ENCODE measurements around the gene PRICKLE4.

The PRICKLE4 gene, protein sequence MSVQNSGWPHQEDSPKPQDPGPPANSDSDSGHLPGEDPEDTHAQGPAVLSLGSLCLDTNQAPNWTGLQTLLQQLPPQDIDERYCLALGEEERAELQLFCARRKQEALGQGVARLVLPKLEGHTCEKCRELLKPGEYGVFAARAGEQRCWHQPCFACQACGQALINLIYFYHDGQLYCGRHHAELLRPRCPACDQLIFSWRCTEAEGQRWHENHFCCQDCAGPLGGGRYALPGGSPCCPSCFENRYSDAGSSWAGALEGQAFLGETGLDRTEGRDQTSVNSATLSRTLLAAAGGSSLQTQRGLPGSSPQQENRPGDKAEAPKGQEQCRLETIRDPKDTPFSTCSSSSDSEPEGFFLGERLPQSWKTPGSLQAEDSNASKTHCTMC

DNA sequence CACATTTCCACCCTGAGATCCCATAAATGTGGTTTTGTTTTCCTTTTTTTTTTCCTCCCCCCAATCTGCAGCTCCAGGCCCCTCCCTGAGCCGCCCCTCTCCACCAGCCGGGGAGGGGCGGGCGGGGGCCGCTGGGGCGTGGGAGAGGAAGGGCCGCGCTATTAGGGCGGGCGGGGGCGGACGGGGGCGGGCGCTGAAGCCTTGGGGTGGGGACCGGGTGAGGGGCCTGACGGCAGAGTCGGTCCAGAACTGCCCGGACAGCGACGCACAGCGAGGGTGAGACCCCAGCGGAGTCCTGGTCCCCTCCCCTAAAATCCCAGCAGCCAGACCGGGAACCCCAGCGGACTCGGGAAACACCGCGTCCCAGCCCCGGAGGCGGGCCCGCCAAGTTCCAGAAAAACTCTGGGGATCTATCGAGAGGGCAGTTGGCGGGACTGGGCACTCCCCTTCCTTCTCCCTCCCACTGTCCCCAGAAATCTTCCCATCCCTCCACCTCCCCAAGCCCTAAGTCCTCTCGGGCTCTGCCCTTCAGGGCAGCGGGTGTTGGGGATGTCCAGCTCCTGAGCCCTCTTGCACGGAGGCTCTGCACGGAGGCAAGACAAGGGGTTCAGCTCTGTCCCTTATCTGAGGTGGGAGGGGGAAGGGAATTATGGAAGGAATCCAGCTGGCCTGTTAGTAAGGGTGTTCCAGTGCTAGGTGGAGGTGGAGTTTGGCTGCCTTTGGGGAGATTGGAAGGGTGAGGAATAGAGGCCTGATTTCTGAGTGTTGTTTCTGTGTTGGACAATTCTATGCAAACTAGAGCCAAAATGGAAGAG is at the start of gene PRICKLE4:
Gene PRICKLE4, plus strand, starts transcription at position 232 of the 815 bp plus-strand sequence. CDS start 2,692 bp downstream, outside the sequence.
- no peak for DNase-seq (ENCODE audit: extremely low read depth, low read depth)
- TF ChIP-seq, protein P1, sequence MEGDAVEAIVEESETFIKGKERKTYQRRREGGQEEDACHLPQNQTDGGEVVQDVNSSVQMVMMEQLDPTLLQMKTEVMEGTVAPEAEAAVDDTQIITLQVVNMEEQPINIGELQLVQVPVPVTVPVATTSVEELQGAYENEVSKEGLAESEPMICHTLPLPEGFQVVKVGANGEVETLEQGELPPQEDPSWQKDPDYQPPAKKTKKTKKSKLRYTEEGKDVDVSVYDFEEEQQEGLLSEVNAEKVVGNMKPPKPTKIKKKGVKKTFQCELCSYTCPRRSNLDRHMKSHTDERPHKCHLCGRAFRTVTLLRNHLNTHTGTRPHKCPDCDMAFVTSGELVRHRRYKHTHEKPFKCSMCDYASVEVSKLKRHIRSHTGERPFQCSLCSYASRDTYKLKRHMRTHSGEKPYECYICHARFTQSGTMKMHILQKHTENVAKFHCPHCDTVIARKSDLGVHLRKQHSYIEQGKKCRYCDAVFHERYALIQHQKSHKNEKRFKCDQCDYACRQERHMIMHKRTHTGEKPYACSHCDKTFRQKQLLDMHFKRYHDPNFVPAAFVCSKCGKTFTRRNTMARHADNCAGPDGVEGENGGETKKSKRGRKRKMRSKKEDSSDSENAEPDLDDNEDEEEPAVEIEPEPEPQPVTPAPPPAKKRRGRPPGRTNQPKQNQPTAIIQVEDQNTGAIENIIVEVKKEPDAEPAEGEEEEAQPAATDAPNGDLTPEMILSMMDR (IDR thresholded peaks at IDR 0.05; ENCODE audit: low read depth, low read length, missing control alignments): no peak

DNA sequence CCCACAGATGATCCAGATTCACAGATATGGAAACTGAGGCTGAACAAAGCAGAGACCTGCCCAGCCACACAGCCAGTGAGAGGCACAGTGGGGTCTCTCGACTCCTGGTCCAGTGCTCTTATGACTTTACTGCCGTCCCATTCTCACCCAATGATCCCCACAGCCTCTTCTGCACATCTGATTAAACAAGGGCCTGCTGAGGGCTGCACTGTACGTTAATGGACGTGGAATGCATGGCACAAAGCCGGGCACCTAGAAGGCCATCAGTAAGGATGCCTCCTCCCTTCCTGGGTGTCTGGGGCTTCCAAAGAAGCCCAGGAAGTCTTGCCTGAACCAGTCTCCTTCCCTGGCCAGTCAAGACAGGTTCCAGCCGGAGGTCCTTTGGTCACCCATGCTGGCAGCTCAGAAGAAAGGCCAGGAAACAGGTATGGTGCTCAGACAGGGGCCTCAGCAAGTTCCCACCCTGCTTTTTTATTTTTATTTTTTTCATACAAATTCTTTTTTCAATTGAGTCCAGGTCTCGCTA is 49.0 kb upstream of the PRICKLE4 start:
- H3K4me3 ChIP-seq (replicated peaks; ENCODE audit: low read depth, low read length): no peak overlapping the region
- DNase-seq (ENCODE audit: extremely low read depth, low read depth): no peak
- TF ChIP-seq, protein P1 (IDR thresholded peaks at IDR 0.05; ENCODE audit: low read depth, low read length, missing control alignments): no peak

More for the DNA sequence above, at the start of gene PRICKLE4:
- H3K4me3 ChIP-seq (replicated peaks; ENCODE audit: low read depth, low read length): peak within 1 kb of the TSS; percentile 57

DNA sequence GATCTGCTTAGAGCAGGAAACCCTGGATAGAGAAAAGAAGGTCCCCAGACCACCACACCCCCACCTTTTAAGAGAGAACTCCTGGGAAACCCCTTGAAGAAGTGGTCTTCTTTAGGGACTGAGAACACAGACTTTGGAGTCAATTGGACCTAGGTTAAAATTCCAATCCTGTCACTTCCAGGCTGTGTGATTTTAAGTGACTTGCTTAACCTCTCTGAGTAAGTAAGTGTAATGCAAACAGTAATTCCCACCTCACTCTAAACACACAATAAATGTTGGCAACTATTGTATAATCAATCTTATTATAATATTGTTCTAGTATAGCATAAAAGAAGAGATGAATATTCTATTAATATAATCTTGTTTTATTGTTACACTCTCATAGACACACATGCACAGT is 48.4 kb upstream of the PRICKLE4 start:
- TF ChIP-seq, protein P1 (IDR thresholded peaks at IDR 0.05; ENCODE audit: low read depth, low read length, missing control alignments): no peak
- no peak overlapping the region for H3K4me3 ChIP-seq (replicated peaks; ENCODE audit: low read depth, low read length)
- DNase-seq (ENCODE audit: extremely low read depth, low read depth): no peak

DNA sequence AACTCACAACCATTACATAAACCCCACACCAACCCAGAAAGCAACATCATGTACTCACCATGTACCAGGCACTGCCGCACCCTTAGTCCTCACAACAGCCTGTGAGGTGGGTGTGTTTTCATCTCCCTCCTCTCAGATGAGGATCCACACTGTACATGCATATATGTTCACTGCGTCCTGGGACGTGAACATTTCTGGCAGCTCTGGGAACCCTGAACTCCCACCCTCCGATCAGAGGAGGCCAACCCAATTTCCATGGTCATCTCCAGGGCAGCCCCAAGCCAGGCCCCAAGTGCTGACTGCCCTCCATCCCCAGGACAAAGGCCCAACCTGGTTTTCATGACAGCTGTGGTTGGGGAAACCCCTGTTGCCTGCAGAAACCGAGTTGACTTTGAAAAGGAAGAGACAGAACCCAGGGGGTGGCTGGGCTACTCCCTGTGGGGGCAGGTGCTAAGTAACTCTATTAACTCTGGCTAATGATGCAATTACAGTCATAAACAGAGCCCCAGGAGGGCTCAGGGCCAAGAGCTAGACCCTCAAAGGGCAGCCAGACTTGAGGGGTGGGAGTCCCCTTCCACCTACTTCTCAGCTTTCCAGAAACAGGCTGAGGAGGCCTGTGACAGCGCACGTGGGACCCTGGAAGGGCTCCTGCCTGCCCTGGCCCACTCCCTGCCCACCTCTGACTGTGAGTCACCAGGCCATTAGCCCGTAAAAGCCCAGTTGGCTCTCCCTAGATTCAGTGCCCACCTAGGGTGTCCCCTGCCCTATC is 47.8 kb upstream of the PRICKLE4 start:
- H3K4me3 ChIP-seq (replicated peaks; ENCODE audit: low read depth, low read length): peak overlapping the region; percentile 49
- DNase-seq (ENCODE audit: extremely low read depth, low read depth): no peak
- TF ChIP-seq, protein P1 (IDR thresholded peaks at IDR 0.05; ENCODE audit: low read depth, low read length, missing control alignments): no peak

DNA sequence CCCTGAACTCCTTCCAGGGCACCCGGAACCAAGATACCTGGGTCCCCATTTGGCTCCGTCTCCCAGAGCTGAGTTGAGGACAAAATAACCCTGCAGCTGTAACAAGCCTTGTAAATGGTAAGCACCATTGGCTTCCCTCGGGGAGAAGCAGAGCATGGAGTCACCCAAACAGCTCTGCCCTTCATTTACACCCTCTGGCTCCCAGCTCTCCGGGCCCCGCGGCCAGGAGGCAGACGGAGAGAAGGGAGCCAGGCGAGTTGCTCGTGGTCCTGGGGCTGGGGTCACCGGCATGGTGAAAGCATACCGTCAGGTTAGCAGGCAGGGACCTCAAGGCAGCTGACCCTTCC is 47.2 kb upstream of the PRICKLE4 start:
- DNase-seq (ENCODE audit: extremely low read depth, low read depth): no peak
- H3K4me3 ChIP-seq (replicated peaks; ENCODE audit: low read depth, low read length): peak overlapping the region; percentile 49
- TF ChIP-seq, protein P1 (IDR thresholded peaks at IDR 0.05; ENCODE audit: low read depth, low read length, missing control alignments): no peak

All from HFF-Myc (cell line).